ENCODE measurements around the gene TBKBP1. TPM values are rescaled to one million over a fixed set of nuclear protein-coding genes. Genes with fewer than 3 reads are reported as not detected.

The TBKBP1 gene
- total and polyA plus RNA-seq, 2 of the 4 experiments (the other 2 are of a cell fraction), result 3.4 to 8.5 TPM

- Histone ChIP-seq H2AK9ac (replicated peaks; ENCODE audit: low read depth, low read length, poor library complexity) (no peak overlapping the region), H3K4me1 (ENCODE audit: control insufficient read depth, insufficient read depth, low read length) (no peaks in the 10 kb centered on the region), H4K8ac (ENCODE audit: low read depth in 2 of 2, low read length in 2 of 2) (no peak overlapping the region), H3K9me3 (ENCODE audit: control insufficient read depth, insufficient read depth, low read length) (no peaks in the 10 kb centered on the region), H3K23ac (ENCODE audit: low read depth, low read length) (no peak overlapping the region), H3K4me2 (ENCODE audit: low read depth, low read length) (no peak overlapping the region), H2BK15ac (ENCODE audit: low read depth, low read length) (no peak overlapping the region), H4K91ac (ENCODE audit: insufficient read depth, low read depth, low read length) (no peak overlapping the region), H2BK5ac (ENCODE audit: low read depth, low read length, poor library complexity, severe bottlenecking) (no peak overlapping the region), H4K5ac (ENCODE audit: low read depth, low read length) (no peak overlapping the region), H3K27ac (ENCODE audit: insufficient read depth, low read length) (no peak overlapping the region), H4K20me1 (ENCODE audit: insufficient read depth, low read length) (peaks cover 6% of the 10 kb centered on the region), H3K36me3 (ENCODE audit: control insufficient read depth, insufficient read depth, low read length) (no peaks in the 10 kb centered on the region), H3K4me3 (ENCODE audit: insufficient read depth, low read depth, low read length) (no peak overlapping the region), H3K9ac (ENCODE audit: low read depth, low read length) (no peak overlapping the region), H2AFZ (replicated peaks; ENCODE audit: low read length, poor library complexity) (no peak overlapping the region), H2AK5ac (ENCODE audit: low read depth, low read length) (no peak overlapping the region), H3K9me1 (ENCODE audit: insufficient read depth, low read length) (no peaks in the 10 kb centered on the region), H2BK120ac (ENCODE audit: low read depth, low read length) (no peak overlapping the region), H2BK20ac (ENCODE audit: low read depth, low read length) (no peak overlapping the region), H3K56ac (ENCODE audit: extremely low read depth, insufficient read depth, low read length) (no peak overlapping the region), H3K79me1 (ENCODE audit: low read depth in 1 of 2, low read length in 2 of 2) (no peaks in the 10 kb centered on the region), H3K14ac (replicated peaks; ENCODE audit: low read depth, low read length) (no peak overlapping the region), H3K27me3 (ENCODE audit: control insufficient read depth, insufficient read depth, low read length) (peaks cover 90% of the 10 kb centered on the region), H3K18ac (ENCODE audit: low read depth, low read length) (no peak overlapping the region), H3K4ac (ENCODE audit: low read depth, low read length) (no peak overlapping the region)
- DNase-seq, result no peak
- CTCF ChIA-PET, result no interaction called here
- dilution Hi-C loops (cut with HindIII; ENCODE audit: low sequenced_read_pairs, unreplicated experiment), result no loop called here
- no TSS peak for BruUV-seq (replicated peaks)
- in situ Hi-C loops (cut with MboI; ENCODE audit: low sequenced_read_pairs), result no loop called here
- intact Hi-C loops (cut with micrococcal nuclease), result loop anchor here (10.0 kb wide), 1 partner anchor 47 kb away; no protein-coding TSS in a partner anchor
- POLR2A ChIA-PET (ENCODE audit: unreplicated experiment), result interaction anchor here (0.6 kb wide), 1 partner anchor 16 kb away, joined by 3 read pairs; no protein-coding TSS in a partner anchor
- no peak for TF ChIP-seq CHD1 (IDR thresholded peaks at IDR 0.05; ENCODE audit: low read depth, low read length)
- no peak for TF ChIP-seq MXI1 (IDR thresholded peaks at IDR 0.05; ENCODE audit: borderline replicate concordance, low read depth, low read length)
- no peak for TF ChIP-seq SMC3 (IDR thresholded peaks at IDR 0.05; ENCODE audit: low read depth, low read length)
- TF ChIP-seq CEBPB (IDR thresholded peaks at IDR 0.05; ENCODE audit: low read depth, low read length), result no peak
- TF ChIP-seq ELK1 (IDR thresholded peaks at IDR 0.05; ENCODE audit: borderline replicate concordance, low read depth, low read length), result no peak
- no peak for TF ChIP-seq POLR2A (IDR thresholded peaks at IDR 0.05; ENCODE audit: low read depth, low read length)
- no peak for TF ChIP-seq MAFK (IDR thresholded peaks at IDR 0.05; ENCODE audit: low read depth, low read length)
- no peak for ATAC-seq (ENCODE audit: low read depth)
- no CpG with 5 or more reads among the region's 9 CpGs for WGBS, 2 experiments (ENCODE audit: extremely low coverage in 2 of 2, insufficient read length in 1 of 2)
Measured at GRCh38 chr17:47727704-47728036, 33.7 kb downstream of the TBKBP1 start.

Data from IMR-90 (cell line).